Lung (tissue), 12 donors: ENCODE results near the gene SLC4A1. TPM values are rescaled to one million over a fixed set of nuclear protein-coding genes. Genes with fewer than 3 reads are reported as not detected.
A peak's percentile ranks its signal among the peaks of the same experiment; 100 is the strongest.

ENCODE experiments used
- ATAC-seq: fragments of 200-7000 bp; cut with Tn5 transposase; one replicate; pipeline ENCODE4 v1.9.1; 2020; ENCODE audit warnings: moderate number of reproducible peaks; ENCODE audit not compliant: insufficient read depth, low FRiP score
- DNase-seq, 3 donors: peaks; one replicate each; pipeline ENCODE4 v3.0.0-alpha.2; 2013 to 2017
- H3K27ac ChIP-seq, 2 donors: one replicate each; pipeline ENCODE4 v1.5.1; 2013; ENCODE audit warnings: mild to moderate bottlenecking in 2 of 2, moderate library complexity in 2 of 2, control low read depth in 1 of 2, inconsistent platforms in 1 of 2, low read depth in 1 of 2, low read length in 1 of 2
- H3K27me3 ChIP-seq, 3 donors: one replicate each; pipeline ENCODE4 v1.5.1; 2013; ENCODE audit warnings: low read length in 2 of 3; ENCODE audit not compliant: control insufficient read depth in 3 of 3, insufficient read depth in 3 of 3
- H3K36me3 ChIP-seq, 4 donors: one replicate each; pipeline ENCODE4 v1.5.1; 2013; ENCODE audit warnings: low read length in 4 of 4, mild to moderate bottlenecking in 1 of 4, moderate library complexity in 1 of 4; ENCODE audit not compliant: control insufficient read depth in 4 of 4, insufficient read depth in 4 of 4
- H3K4me1 ChIP-seq, 5 donors: one replicate each; pipeline ENCODE4 v1.5.1; 2013; ENCODE audit warnings: low read length in 5 of 5, mild to moderate bottlenecking in 2 of 5, moderate library complexity in 1 of 5; ENCODE audit not compliant: control insufficient read depth in 5 of 5, insufficient read depth in 5 of 5
- H3K4me3 ChIP-seq: one replicate; pipeline ENCODE4 v1.5.1; 2013; ENCODE audit warnings: mild to moderate bottlenecking, control low read depth, moderate library complexity
- H3K9ac ChIP-seq, 2 donors: one replicate each; pipeline ENCODE4 v1.5.1; 2013; ENCODE audit warnings: low read length in 2 of 2, control low read depth in 1 of 2; ENCODE audit not compliant: insufficient read depth in 1 of 2
- H3K9me3 ChIP-seq, 4 donors: one replicate each; pipeline ENCODE4 v1.5.1; 2013; ENCODE audit warnings: low read length in 3 of 4, mild to moderate bottlenecking in 1 of 4, moderate library complexity in 1 of 4; ENCODE audit not compliant: control insufficient read depth in 4 of 4, insufficient read depth in 3 of 4
- CTCF ChIP-seq: IDR thresholded peaks from 2 replicates; pipeline ENCODE4 v1.5.1; 2012; ENCODE audit warnings: mild to moderate bottlenecking; ENCODE audit errors: control extremely low read depth, extremely low read depth
- WGBS, 2 donors: extraction: QIAGEN DNeasy Blood & Tissue Kit; methylation state at CpG; one replicate each; pipeline ENCODE4 v1.1.7; 2013; 5-methylcytosine and 5-hydroxymethylcytosine counted together
- polyA plus RNA-seq, 2 donors: library from polyadenylated mRNA; stranded (reverse); fragments of 200-250 nt; gene quantifications; one replicate each; pipeline ENCODE4 v1.2.1, GENCODE V29; 2013
- total RNA-seq, 2 donors: library from RNA; depleted of rRNA in 1 of 2; stranded (reverse); fragments of >200 nt in 1 of 2; gene quantifications; one replicate each; pipeline ENCODE4 v1.2.1, GENCODE V29; 2014 to 2021
- donor health status: control.
- donor health status: control.
- donor health status: Bipolar disorder and iron deficiency.
- donor health status: healthy.
- donor health status: DM: yes; HTN: yes; CAD: no.

The SLC4A1 gene
- total and polyA plus RNA-seq, 4 donors: 0.10 to 40.9 (median 0.77) TPM

GRCh38 chr17:44307387-44308186, 39.7 kb upstream of the SLC4A1 start:
- no peak overlapping the region for H3K9ac ChIP-seq
- no peak for TF ChIP-seq CTCF
- H3K27me3 ChIP-seq: peaks cover 0 to 9% (median 5%) of the 10 kb centered on the region in 3 donors
- H3K4me1 ChIP-seq: peaks cover 2 to 13% (median 5%) of the 10 kb centered on the region in 5 donors
- H3K36me3 ChIP-seq: no peaks in the 10 kb centered on the region
- no peaks in the 10 kb centered on the region for H3K9me3 ChIP-seq
- no peak overlapping the region for H3K27ac ChIP-seq
- ATAC-seq: no peak
- no peak overlapping the region for H3K4me3 ChIP-seq
- peak; percentile 60 to 70 (median 62) for DNase-seq
- WGBS, 2 donors: 3 to 5% methylated on average over 25 to 26 of the region's 26 CpGs

- Histone ChIP-seq H3K9me3 (peaks cover 0 to 2% (median 0%) of the 10 kb centered on the region in 4 donors), H3K36me3 (no peaks in the 10 kb centered on the region), H3K9ac (no peak overlapping the region), H3K27me3 (peaks cover 0 to 5% (median 4%) of the 10 kb centered on the region in 3 donors), H3K27ac (no peak overlapping the region), H3K4me1 (peaks cover 2 to 13% (median 5%) of the 10 kb centered on the region in 5 donors), H3K4me3 (no peak overlapping the region)
- ATAC-seq (no peak), DNase-seq (no peak)
- TF ChIP-seq CTCF: no peak
Measured at GRCh38 chr17:44304651-44305050, 36.7 kb upstream of the SLC4A1 start.

- Histone ChIP-seq H3K27ac (no peak overlapping the region), H3K4me1 (no peaks in the 10 kb centered on the region), H3K36me3 (no peaks in the 10 kb centered on the region), H3K9me3 (peaks cover 0 to 2% (median 0%) of the 10 kb centered on the region in 4 donors), H3K9ac (no peak overlapping the region), H3K27me3 (no peaks in the 10 kb centered on the region), H3K4me3 (no peak overlapping the region)
- WGBS, 2 donors: 77 to 90% methylated on average over 3 of the region's 3 CpGs
- ATAC-seq (no peak), DNase-seq (no peak)
- TF ChIP-seq CTCF: no peak
Measured at GRCh38 chr17:44297975-44298374, 30.0 kb upstream of the SLC4A1 start.
